SU-DHL-6 (cell line): ENCODE measurements around the gene CHCHD3.

ENCODE experiments used
- CTCF ChIP-seq: fragments of 200-600 bp; sonication (generic); IDR thresholded peaks from one replicate; pipeline ENCODE4 v1.5.1; 2017; ENCODE audit warnings: antibody characterized with exemption, mild to moderate bottlenecking, low read length, moderate library complexity; ENCODE audit not compliant: insufficient read depth, poor library complexity, severe bottlenecking
- EZH2phosphoT487 ChIP-seq: fragments of 200-600 bp; sonication (generic), shearing (Covaris generic); conservative IDR thresholded peaks from 2 replicates; pipeline ENCODE4 v1.6.1; 2018; ENCODE audit warnings: mild to moderate bottlenecking, antibody characterized with exemption, low read length, moderate library complexity, mixed read lengths

DNA sequence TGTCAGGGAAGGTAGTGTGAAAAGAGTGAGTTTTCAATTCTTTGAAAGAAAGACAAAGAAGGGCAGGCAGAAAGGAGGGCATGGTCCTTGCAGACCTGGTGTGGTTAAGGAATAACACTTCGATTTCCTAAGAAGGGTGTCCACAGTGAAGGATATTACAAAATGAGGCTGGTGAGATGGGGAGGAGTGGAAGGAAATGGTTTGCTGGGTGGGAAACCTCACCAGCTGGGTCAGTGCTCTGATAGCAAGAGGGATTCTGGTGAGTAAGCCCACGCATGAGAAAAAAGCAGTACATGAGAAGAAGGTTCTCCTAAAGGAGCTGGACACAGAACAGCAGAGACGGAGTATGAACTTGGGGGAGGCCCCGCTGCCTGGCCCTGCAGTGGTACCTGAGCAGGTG, 275.1 kb downstream of the CHCHD3 start:
- TF ChIP-seq CTCF: no peak
- no peak for TF ChIP-seq EZH2phosphoT487
